Upper lobe of left lung (tissue), 4 donors: ENCODE data around the gene MIER2.

Experiments
- POLR2AphosphoS5 ChIP-seq, 2 donors: sonication (generic); formaldehyde crosslinking; IDR thresholded peaks; one replicate each; pipeline ENCODE4 v1.5.1; 2017; ENCODE audit warnings: antibody characterized with exemption in 2 of 2
- TF ChIP-seq, protein P1 (sequence below), 6 experiments: fragments of 450-650 bp in 4 of 6; fragments of 200-600 bp in 2 of 6; sonication (generic) in 2 of 6; IDR thresholded peaks; one replicate each; pipeline ENCODE4 v1.5.1; 2016 to 2019; ENCODE audit warnings: antibody characterized with exemption in 6 of 6

DNA sequence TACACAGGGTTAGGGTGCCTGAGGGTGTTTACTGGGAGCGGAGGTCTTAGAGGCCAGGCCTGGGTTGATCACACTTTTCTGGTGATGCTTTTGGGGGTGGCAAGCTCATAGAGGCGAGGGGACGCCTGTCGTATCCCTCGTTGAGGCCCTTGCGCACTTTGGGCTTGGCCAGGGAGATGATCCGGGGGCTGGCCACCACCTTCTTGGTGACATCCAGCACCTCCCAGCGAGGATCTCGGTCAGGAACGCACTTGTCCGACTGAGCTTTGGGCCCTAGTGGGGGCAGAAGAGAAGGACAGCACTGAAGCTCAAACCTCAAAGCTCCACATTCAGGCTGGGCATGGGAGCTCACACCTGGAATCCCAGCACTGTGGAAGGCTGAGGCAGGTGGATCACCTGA is 17.6 kb upstream of the MIER2 start:
- TF ChIP-seq, protein P1, sequence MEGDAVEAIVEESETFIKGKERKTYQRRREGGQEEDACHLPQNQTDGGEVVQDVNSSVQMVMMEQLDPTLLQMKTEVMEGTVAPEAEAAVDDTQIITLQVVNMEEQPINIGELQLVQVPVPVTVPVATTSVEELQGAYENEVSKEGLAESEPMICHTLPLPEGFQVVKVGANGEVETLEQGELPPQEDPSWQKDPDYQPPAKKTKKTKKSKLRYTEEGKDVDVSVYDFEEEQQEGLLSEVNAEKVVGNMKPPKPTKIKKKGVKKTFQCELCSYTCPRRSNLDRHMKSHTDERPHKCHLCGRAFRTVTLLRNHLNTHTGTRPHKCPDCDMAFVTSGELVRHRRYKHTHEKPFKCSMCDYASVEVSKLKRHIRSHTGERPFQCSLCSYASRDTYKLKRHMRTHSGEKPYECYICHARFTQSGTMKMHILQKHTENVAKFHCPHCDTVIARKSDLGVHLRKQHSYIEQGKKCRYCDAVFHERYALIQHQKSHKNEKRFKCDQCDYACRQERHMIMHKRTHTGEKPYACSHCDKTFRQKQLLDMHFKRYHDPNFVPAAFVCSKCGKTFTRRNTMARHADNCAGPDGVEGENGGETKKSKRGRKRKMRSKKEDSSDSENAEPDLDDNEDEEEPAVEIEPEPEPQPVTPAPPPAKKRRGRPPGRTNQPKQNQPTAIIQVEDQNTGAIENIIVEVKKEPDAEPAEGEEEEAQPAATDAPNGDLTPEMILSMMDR (IDR thresholded peaks at IDR 0.05): no peak
- TF ChIP-seq POLR2AphosphoS5 (IDR thresholded peaks at IDR 0.05): no peak
